ENCODE data around the gene ADAT1. TPM values are rescaled to one million over a fixed set of nuclear protein-coding genes. Genes with fewer than 3 reads are reported as not detected.

ADAT1 gene
- total RNA-seq, 2 donors from 2014 or later: 41.2 to 46.3 TPM

DNA sequence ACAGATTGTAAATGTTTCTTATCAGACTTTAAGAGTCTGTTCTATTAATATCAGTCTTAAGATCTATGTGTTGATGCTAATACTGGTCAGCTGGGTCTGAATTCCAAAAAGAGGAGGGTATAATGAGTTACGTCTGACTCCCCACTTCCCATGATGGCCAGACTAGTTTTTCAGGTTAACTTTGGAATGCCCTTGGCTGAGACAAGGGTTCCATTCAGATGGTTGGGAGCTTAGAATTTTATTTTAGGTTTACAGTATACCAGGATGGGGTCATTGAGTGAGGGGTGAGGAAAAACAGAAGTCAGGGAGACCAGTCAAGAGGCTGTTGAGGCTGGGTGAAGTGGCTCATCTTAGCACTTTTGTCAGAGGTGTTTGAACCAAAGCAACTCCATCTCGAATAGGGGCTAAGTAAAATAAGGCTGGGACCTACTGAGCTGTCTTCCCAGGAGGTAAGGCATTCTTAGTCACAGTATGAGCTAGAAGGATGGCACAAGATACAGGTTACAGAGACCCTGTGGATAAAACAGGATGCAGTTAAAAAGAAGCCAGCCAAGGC is 64.2 kb downstream of the ADAT1 start:
- H3K27ac ChIP-seq: no peak overlapping the region
- H3K36me3 ChIP-seq: no peaks in the 10 kb centered on the region
- H3K4me1 ChIP-seq (ENCODE audit: control insufficient read depth in 1 of 2, low read depth in 2 of 2): peaks cover 3 to 23% of the 10 kb centered on the region in 2 donors
- H3K27me3 ChIP-seq (replicated peaks; ENCODE audit: insufficient read depth): no peaks in the 10 kb centered on the region
- DNase-seq (ENCODE audit: low spot score) (no peak), ATAC-seq (ENCODE audit: insufficient number of reproducible peaks, low FRiP score, low read depth) (no peak)
- no peak overlapping the region for H3K4me3 ChIP-seq
- no peaks in the 10 kb centered on the region for H3K9me3 ChIP-seq
- TF ChIP-seq, protein P1, sequence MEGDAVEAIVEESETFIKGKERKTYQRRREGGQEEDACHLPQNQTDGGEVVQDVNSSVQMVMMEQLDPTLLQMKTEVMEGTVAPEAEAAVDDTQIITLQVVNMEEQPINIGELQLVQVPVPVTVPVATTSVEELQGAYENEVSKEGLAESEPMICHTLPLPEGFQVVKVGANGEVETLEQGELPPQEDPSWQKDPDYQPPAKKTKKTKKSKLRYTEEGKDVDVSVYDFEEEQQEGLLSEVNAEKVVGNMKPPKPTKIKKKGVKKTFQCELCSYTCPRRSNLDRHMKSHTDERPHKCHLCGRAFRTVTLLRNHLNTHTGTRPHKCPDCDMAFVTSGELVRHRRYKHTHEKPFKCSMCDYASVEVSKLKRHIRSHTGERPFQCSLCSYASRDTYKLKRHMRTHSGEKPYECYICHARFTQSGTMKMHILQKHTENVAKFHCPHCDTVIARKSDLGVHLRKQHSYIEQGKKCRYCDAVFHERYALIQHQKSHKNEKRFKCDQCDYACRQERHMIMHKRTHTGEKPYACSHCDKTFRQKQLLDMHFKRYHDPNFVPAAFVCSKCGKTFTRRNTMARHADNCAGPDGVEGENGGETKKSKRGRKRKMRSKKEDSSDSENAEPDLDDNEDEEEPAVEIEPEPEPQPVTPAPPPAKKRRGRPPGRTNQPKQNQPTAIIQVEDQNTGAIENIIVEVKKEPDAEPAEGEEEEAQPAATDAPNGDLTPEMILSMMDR (IDR thresholded peaks at IDR 0.05): no peak

DNA sequence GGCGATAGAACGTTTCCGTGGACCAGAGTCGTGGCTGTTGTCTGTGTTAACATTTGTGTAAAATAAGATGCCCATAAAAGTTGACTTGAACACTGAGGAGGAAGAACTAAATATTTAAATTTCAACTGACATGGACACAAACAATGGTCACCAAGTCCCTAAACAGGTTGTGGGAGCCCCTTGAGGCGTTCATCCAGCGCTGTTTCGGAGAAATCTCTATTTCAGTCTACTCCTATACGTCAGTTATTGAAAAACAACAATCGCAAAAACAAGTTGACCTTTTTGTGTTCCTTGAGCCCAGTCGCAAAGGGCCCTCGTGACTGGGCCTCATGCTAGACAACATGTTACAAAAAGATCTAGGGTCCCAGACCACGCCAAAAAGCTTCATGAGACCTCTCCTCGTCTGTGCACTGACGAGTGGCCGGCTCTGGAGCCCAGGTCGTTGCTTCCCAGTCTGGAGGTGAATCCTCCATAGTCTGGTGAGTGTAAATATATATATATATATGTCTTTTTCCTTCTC is 66.6 kb downstream of the ADAT1 start:
- no peak for ATAC-seq (ENCODE audit: insufficient number of reproducible peaks, low FRiP score, low read depth)
- TF ChIP-seq, protein P1 (IDR thresholded peaks at IDR 0.05): no peak
- H3K4me3 ChIP-seq: peak overlapping the region; percentile 83

DNA sequence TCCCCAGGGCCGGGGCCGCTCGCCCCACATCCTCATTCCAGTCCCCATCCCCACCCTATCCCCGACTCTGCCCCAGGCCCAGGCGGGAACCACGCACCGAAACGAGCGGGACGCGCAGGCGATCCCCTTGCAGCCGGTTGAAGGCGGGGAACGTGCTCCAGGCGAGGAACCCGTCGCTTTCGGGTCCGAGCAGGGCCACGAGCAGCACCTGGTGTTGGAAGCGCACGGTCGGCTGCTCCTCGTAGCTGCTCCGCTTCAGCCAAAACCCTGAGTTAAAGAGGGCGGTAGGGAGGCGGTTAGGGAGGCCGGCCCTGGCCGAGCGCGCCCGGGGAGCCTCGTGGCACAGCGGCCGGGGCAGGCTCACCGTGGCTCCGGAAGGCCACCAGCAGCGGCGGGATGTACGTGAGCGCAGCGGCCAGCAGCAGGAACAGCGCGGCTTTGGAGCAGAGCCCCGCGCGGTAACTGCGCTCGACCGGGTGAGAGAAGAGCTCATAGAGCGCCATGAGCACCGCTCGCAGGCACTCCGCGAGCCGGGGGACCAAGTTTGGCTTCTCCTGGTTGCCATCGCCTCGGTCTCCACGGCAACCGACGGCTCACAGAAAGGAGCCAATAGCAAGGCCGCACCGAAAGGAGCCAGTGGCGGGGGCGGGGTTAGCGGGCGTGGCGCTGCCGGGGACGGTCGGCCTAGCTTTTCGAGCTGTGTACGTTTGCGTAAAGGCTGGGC is 67.2 kb downstream of the ADAT1 start, which contains the start of gene TMEM231:
TSS of gene TMEM231 (minus strand) at position 546 of the 724 bp plus-strand sequence. CDS start at position 503, 43 bp downstream.
- no peaks in the 10 kb centered on the region for H3K27me3 ChIP-seq (replicated peaks; ENCODE audit: insufficient read depth)
- DNase-seq (ENCODE audit: low spot score): peak; percentile 95
- peak within 1 kb of the TSS; percentile 76 to 77 for H3K27ac ChIP-seq
- no peaks in the 10 kb centered on the region for H3K36me3 ChIP-seq
- ATAC-seq (ENCODE audit: insufficient number of reproducible peaks, low FRiP score, low read depth): peak; percentile 80
- no peaks in the 10 kb centered on the region for H3K9me3 ChIP-seq
- TF ChIP-seq, protein P1 (IDR thresholded peaks at IDR 0.05): no peak
- H3K4me1 ChIP-seq (ENCODE audit: control insufficient read depth in 1 of 2, low read depth in 2 of 2): peaks cover 3 to 28% of the 10 kb centered on the region in 2 donors
- peak within 1 kb of the TSS; percentile 83 for H3K4me3 ChIP-seq

More for the DNA sequence above, 66.6 kb downstream of the ADAT1 start:
- Histone ChIP-seq H3K27me3 (replicated peaks; ENCODE audit: insufficient read depth) (no peaks in the 10 kb centered on the region), H3K36me3 (no peaks in the 10 kb centered on the region), H3K9me3 (no peaks in the 10 kb centered on the region), H3K4me1 (ENCODE audit: control insufficient read depth in 1 of 2, low read depth in 2 of 2) (peaks cover 3 to 28% of the 10 kb centered on the region in 2 donors), H3K27ac (peak overlapping the region; percentile 64 to 76)
- no peak for DNase-seq (ENCODE audit: low spot score)

DNA sequence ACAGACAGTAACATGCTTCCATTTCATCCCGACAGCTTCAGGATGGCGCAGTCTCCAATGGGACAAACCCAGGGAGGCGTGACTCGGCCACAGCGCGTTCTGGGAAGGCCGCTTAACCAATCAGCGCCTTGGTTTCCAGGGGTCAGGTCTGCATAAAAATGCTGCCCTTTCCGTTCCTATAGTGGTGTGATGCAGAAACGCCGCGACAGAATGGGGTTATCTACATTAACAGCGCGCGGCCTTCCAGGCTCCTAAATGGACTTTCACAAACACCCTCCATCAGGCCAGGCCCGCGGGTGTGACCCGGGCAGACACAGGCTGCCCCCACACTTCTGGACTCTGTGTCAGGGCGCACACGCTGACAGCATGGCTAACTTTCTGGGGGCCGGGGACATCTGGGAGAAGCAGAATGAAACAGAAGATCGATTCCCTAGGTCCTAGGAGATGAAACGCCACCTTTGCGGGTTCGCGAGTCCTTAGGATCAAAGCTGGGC is 67.8 kb downstream of the ADAT1 start:
- TF ChIP-seq, protein P1 (IDR thresholded peaks at IDR 0.05): no peak
- no peaks in the 10 kb centered on the region for H3K36me3 ChIP-seq
- DNase-seq (ENCODE audit: low spot score): peak; percentile 52
- H3K4me1 ChIP-seq (ENCODE audit: control insufficient read depth in 1 of 2, low read depth in 2 of 2): peaks cover 3 to 28% of the 10 kb centered on the region in 2 donors
- peak overlapping the region; percentile 76 to 77 for H3K27ac ChIP-seq
- peak overlapping the region; percentile 83 for H3K4me3 ChIP-seq
- no peaks in the 10 kb centered on the region for H3K27me3 ChIP-seq (replicated peaks; ENCODE audit: insufficient read depth)
- no peaks in the 10 kb centered on the region for H3K9me3 ChIP-seq
- ATAC-seq (ENCODE audit: insufficient number of reproducible peaks, low FRiP score, low read depth): peak; percentile 80

DNA sequence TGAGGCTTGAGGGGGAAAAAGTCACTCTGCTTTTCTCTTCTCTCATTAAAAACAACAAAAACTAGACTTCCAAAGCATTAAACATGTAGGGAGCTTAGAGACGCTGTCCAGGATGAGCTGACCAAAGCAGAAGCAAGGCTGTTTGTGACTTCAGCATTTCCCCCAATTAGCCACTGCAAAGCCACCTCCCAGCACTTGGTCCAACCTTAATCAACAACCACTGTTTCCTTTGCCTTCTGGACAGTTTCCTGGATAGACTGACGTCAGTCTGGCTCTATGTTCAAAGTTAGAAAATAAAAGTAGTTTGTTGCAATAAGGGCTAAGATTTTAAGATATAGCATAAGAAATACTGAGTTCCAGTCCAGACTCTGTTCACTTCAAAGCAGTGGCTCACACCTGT is 70.1 kb downstream of the ADAT1 start:
- Histone ChIP-seq H3K36me3 (no peaks in the 10 kb centered on the region), H3K27me3 (replicated peaks; ENCODE audit: insufficient read depth) (no peaks in the 10 kb centered on the region), H3K4me1 (ENCODE audit: control insufficient read depth in 1 of 2, low read depth in 2 of 2) (peaks cover 3 to 28% of the 10 kb centered on the region in 2 donors), H3K27ac (no peak overlapping the region), H3K9me3 (no peaks in the 10 kb centered on the region), H3K4me3 (no peak overlapping the region)
- ATAC-seq (ENCODE audit: insufficient number of reproducible peaks, low FRiP score, low read depth) (no peak), DNase-seq (ENCODE audit: low spot score) (no peak)
- TF ChIP-seq, protein P1 (IDR thresholded peaks at IDR 0.05): no peak
